Prostate gland (tissue), 2 donors: ENCODE results near the gene NEK4. TPM values are rescaled to one million over a fixed set of nuclear protein-coding genes. Genes with fewer than 3 reads are reported as not detected.

Experiments
- DNase-seq: peaks from one replicate; pipeline ENCODE4 v3.0.0-alpha.2; 2019; ENCODE audit warnings: low spot score
- H3K27ac ChIP-seq, 2 donors: fragments of 200-600 bp; sonication (generic); 2 replicates each; pipeline ENCODE4 v1.5.1; 2017 to 2019
- H3K27me3 ChIP-seq: fragments of 200-600 bp; sonication (generic); replicated peaks from 2 replicates; pipeline ENCODE4 v1.5.1; 2019; ENCODE audit not compliant: insufficient read depth
- H3K36me3 ChIP-seq, 2 donors: fragments of 200-600 bp; sonication (generic); 1 replicate in 1 of 2; 2 replicates in 1 of 2; pipeline versions ENCODE4 v1.5.1 to v1.8.1; 2017 to 2019
- H3K4me1 ChIP-seq: fragments of 200-600 bp; sonication (generic); replicated peaks from 2 replicates; pipeline ENCODE4 v1.5.1; 2019
- H3K4me3 ChIP-seq, 2 donors: fragments of 200-600 bp; sonication (generic); 2 replicates each; pipeline ENCODE4 v1.5.1; 2017 to 2019
- H3K9me3 ChIP-seq: fragments of 200-600 bp; sonication (generic); 2 replicates; pipeline ENCODE4 v1.5.1; 2017
- CTCF ChIP-seq, 4 experiments: fragments of 200-600 bp in 2 of 4; fragments of 450-650 bp in 2 of 4; sonication (generic) in 2 of 4; IDR thresholded peaks; 1 replicate in 3 of 4; 2 replicates in 1 of 4; pipeline ENCODE4 v1.5.1; 2016 to 2019; ENCODE audit warnings: antibody characterized with exemption in 4 of 4, mild to moderate bottlenecking in 2 of 4, moderate library complexity in 2 of 4
- POLR2A ChIP-seq: fragments of 450-650 bp; IDR thresholded peaks from one replicate; pipeline ENCODE4 v1.6.1; 2016; ENCODE audit warnings: antibody characterized with exemption, mild to moderate bottlenecking
- POLR2AphosphoS5 ChIP-seq: sonication (generic); formaldehyde crosslinking; IDR thresholded peaks from one replicate; pipeline ENCODE4 v1.6.1; 2017; ENCODE audit warnings: antibody characterized with exemption
- WGBS: methylation state at CpG from one replicate; pipeline ENCODE4 v1.1.5; 2018; 5-methylcytosine and 5-hydroxymethylcytosine counted together
- intact Hi-C: fragments of 100-400 bp; cut with DNase I; formaldehyde crosslinking; loops from one replicate; pipeline ENCODE4 v1.14.2; 2022
- total RNA-seq, 2 donors: library from RNA; depleted of rRNA; stranded (reverse); fragments of >200 nt; gene quantifications; one replicate each; pipeline ENCODE4 v1.1.0, GENCODE V29; 2016

Gene NEK4
- total RNA-seq, 2 donors from 2014 or later: 24.5 to 49.9 TPM

- WGBS: 85% methylated on average over 2 of the region's 2 CpGs
- no peaks in the 10 kb centered on the region for H3K9me3 ChIP-seq
- H3K4me1 ChIP-seq: no peaks in the 10 kb centered on the region
- no peak for DNase-seq
- TF ChIP-seq POLR2AphosphoS5 (no peak), POLR2A (no peak), CTCF (IDR thresholded peaks at IDR 0.05) (no peak)
- no peak overlapping the region for H3K4me3 ChIP-seq
- no peaks in the 10 kb centered on the region for H3K36me3 ChIP-seq
- peaks cover 2% of the 10 kb centered on the region for H3K27me3 ChIP-seq
- H3K27ac ChIP-seq: no peak overlapping the region
- intact Hi-C loops: no loop called here
Measured at GRCh38 chr3:52809149-52809548, 38.4 kb upstream of the NEK4 start.

DNA sequence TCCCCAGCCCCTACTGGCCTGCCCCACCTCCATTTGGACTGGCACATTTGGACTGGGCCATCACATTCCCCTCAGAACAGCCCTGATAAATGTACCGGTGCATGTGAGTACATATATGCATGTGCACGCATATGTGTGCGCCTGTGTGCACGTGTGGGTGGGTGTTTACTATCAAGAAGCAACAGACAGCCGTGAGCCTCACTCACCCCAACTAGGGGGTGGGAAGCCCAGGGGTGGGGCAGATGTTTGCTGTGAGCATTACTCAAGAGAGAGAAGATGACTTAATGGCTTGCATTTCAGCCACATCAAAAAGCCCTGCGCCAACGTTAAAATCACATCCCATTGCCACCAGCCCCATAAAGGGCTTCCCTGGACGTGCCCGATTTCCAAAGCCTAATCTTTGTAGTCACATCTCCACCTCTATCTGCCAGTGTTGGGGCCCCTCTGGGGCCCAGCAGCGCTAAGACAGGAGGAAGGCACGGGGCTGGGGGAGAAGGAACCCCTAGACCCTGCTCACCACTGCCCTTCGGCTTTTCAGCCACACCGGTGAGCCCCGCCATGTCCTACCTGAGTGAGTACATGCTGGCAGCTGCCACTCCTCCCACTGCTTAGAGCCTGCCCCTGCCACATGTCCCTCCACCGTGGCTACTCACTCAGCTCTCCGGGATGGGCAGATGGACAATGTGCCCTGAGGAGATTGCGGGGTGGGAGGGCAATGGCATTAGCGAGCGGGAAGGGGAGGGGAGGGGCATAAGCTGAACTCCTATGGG lies 34.7 kb upstream of the NEK4 start:
- intact Hi-C loops: no loop called here

GRCh38 chr3:52801839-52802238 lies 31.1 kb upstream of the NEK4 start:
- H3K9me3 ChIP-seq: no peaks in the 10 kb centered on the region
- H3K27me3 ChIP-seq: peaks cover 2% of the 10 kb centered on the region
- H3K27ac ChIP-seq: no peak overlapping the region
- 46% methylated on average over 5 of the region's 5 CpGs for WGBS
- no peak for DNase-seq
- TF ChIP-seq POLR2A (no peak), CTCF (IDR thresholded peaks at IDR 0.05) (no peak), POLR2AphosphoS5 (no peak)
- H3K4me1 ChIP-seq: no peaks in the 10 kb centered on the region
- intact Hi-C loops: no loop called here
- no peaks in the 10 kb centered on the region for H3K36me3 ChIP-seq
- no peak overlapping the region for H3K4me3 ChIP-seq

More for the DNA sequence above, 34.7 kb upstream of the NEK4 start:
- Histone ChIP-seq H3K4me3 (no peak overlapping the region), H3K27ac (no peak overlapping the region), H3K9me3 (no peaks in the 10 kb centered on the region), H3K27me3 (peaks cover 2% of the 10 kb centered on the region), H3K36me3 (no peaks in the 10 kb centered on the region), H3K4me1 (no peaks in the 10 kb centered on the region)
- no peak for TF ChIP-seq POLR2A
- TF ChIP-seq POLR2AphosphoS5: no peak
- no peak for TF ChIP-seq CTCF (IDR thresholded peaks at IDR 0.05)
- WGBS: 47% methylated on average over 19 of the region's 19 CpGs
- DNase-seq: no peak

GRCh38 chr3:52800079-52800478 lies 29.3 kb upstream of the NEK4 start:
- no peak overlapping the region for H3K27ac ChIP-seq
- no peak for TF ChIP-seq CTCF (IDR thresholded peaks at IDR 0.05)
- no peak for TF ChIP-seq POLR2AphosphoS5
- TF ChIP-seq POLR2A: no peak
- H3K36me3 ChIP-seq: no peaks in the 10 kb centered on the region
- no peaks in the 10 kb centered on the region for H3K9me3 ChIP-seq
- DNase-seq: no peak
- 76% methylated on average over 7 of the region's 7 CpGs for WGBS
- no peaks in the 10 kb centered on the region for H3K4me1 ChIP-seq
- no peak overlapping the region for H3K4me3 ChIP-seq
- peaks cover 2% of the 10 kb centered on the region for H3K27me3 ChIP-seq
- intact Hi-C loops: no loop called here

- Histone ChIP-seq H3K9me3 (no peaks in the 10 kb centered on the region), H3K27me3 (no peaks in the 10 kb centered on the region), H3K27ac (no peak overlapping the region), H3K36me3 (no peaks in the 10 kb centered on the region), H3K4me1 (no peaks in the 10 kb centered on the region), H3K4me3 (no peak overlapping the region)
- TF ChIP-seq POLR2AphosphoS5: no peak
- no peak for TF ChIP-seq CTCF (IDR thresholded peaks at IDR 0.05)
- TF ChIP-seq POLR2A: no peak
- no peak for DNase-seq
- intact Hi-C loops: no loop called here
- WGBS: 65% methylated on average over 14 of the region's 14 CpGs
Measured at GRCh38 chr3:52798978-52799476, 28.3 kb upstream of the NEK4 start.
